Lower leg skin (tissue), 4 donors: ENCODE measurements around the gene HPS6. TPM values are rescaled to one million over a fixed set of nuclear protein-coding genes. Genes with fewer than 3 reads are reported as not detected.

Experiments used
- DNase-seq, 2 donors: peaks; one replicate each; pipeline ENCODE4 v3.0.0-alpha.2; 2019; ENCODE audit warnings: low spot score in 2 of 2
- H3K4me3 ChIP-seq: fragments of 200-600 bp; sonication (generic); 2 replicates; pipeline ENCODE4 v1.5.1; 2017; ENCODE audit warnings: mild to moderate bottlenecking, low read depth; ENCODE audit not compliant: poor library complexity, severe bottlenecking
- POLR2A ChIP-seq, 2 donors: fragments of 450-650 bp; IDR thresholded peaks; one replicate each; pipeline ENCODE4 v1.6.1; 2016 to 2017; ENCODE audit warnings: antibody characterized with exemption in 2 of 2, mild to moderate bottlenecking in 1 of 2, moderate library complexity in 1 of 2
- WGBS, 2 donors: methylation state at CpG; one replicate each; pipeline ENCODE4 v1.1.5; 2018; 5-methylcytosine and 5-hydroxymethylcytosine counted together
- intact Hi-C: fragments of 100-400 bp; cut with DNase I; formaldehyde crosslinking; loops from one replicate; pipeline ENCODE4 v1.15.0; 2023; ENCODE audit warnings: low total_unique reads
- total RNA-seq, 4 donors: library from RNA; depleted of rRNA; stranded (reverse); fragments of >200 nt; gene quantifications; one replicate each; pipeline ENCODE4 v1.1.0, GENCODE V29; 2016
- TF ChIP-seq, protein P1 (sequence below), 3 donors: fragments of 450-650 bp; IDR thresholded peaks; one replicate each; pipeline ENCODE4 v1.5.1; 2016; ENCODE audit warnings: antibody characterized with exemption in 3 of 3, mild to moderate bottlenecking in 3 of 3, moderate library complexity in 2 of 3

Gene HPS6
- total RNA-seq, 4 donors from 2014 or later = 31.2 to 39.2 (median 35.4) TPM

DNA sequence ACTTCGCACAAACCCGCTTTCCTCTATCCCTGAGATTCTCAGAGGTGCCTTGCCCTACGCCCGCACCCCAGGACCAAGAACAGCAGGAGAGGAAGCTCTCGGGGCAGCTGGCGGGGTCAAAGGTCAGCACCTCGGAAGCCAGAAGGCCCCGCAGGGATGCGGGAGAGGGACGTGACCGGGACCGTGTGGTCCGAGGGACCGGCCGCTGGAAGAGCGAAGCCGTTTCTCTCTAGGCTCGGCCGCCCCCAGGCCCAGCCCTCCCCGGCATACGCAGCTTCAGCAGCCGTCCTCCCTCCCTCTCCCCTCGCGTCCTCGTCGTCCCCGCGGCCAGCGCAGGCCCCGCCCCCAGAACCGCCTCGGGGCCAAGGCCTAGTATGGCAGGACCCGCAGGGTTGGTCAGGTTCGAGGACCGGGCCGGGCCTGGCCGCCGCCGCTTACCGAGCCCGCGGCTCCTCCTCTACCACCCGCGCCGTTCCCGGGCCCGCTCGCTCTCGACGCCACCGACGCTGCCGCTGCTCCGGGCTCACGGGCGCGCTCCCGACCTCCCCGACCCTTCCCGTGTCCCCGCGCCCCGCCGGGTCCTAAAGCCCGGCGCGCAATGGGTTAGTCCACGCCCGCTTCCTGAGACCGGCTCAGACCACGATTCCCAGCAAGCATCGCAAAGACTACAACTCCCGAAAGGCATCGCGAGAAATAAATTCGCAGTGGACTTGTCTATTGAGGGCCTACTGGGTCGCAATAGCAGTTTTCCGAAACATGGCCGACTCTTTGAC, 9.3 kb upstream of the HPS6 start, which contains the start of gene ARMH3:
ARMH3 (minus strand) TSS at position 527 of the 773 bp plus-strand sequence. CDS start 16,059 bp downstream, outside the sequence.
- peak; percentile 95 to 97 for DNase-seq
- peak within 1 kb of the TSS; percentile 46 for H3K4me3 ChIP-seq
- WGBS, 2 donors = 0 to 1% methylated on average over 31 to 38 of the region's 79 CpGs
- intact Hi-C loops = no loop called here
- TF ChIP-seq, protein P1, sequence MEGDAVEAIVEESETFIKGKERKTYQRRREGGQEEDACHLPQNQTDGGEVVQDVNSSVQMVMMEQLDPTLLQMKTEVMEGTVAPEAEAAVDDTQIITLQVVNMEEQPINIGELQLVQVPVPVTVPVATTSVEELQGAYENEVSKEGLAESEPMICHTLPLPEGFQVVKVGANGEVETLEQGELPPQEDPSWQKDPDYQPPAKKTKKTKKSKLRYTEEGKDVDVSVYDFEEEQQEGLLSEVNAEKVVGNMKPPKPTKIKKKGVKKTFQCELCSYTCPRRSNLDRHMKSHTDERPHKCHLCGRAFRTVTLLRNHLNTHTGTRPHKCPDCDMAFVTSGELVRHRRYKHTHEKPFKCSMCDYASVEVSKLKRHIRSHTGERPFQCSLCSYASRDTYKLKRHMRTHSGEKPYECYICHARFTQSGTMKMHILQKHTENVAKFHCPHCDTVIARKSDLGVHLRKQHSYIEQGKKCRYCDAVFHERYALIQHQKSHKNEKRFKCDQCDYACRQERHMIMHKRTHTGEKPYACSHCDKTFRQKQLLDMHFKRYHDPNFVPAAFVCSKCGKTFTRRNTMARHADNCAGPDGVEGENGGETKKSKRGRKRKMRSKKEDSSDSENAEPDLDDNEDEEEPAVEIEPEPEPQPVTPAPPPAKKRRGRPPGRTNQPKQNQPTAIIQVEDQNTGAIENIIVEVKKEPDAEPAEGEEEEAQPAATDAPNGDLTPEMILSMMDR (IDR thresholded peaks at IDR 0.05) = no peak
- no peak for TF ChIP-seq POLR2A (IDR thresholded peaks at IDR 0.05)

DNA sequence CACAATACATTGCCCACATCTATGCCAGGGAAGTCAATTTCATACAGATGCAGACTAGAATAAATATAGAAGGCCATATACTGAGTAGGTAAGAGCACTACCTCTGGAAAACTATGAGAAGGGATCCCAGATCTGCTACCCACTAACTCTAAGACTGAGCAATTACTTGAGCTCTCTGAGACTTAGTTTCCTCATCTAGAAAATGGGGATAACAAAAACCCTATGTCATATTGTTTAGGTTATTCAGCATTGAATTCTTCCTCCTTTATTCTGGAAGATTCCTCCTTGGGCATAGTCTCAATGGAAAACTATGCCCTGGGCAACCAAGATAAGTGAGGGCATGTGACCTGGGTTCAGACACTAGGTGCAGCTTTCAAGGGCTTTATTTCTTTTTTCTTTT, 5.2 kb upstream of the HPS6 start:
- TF ChIP-seq, protein P1 (IDR thresholded peaks at IDR 0.05) = no peak
- TF ChIP-seq POLR2A (IDR thresholded peaks at IDR 0.05) = no peak
- no peak for DNase-seq
- no peak overlapping the region for H3K4me3 ChIP-seq
- intact Hi-C loops = no loop called here

DNA sequence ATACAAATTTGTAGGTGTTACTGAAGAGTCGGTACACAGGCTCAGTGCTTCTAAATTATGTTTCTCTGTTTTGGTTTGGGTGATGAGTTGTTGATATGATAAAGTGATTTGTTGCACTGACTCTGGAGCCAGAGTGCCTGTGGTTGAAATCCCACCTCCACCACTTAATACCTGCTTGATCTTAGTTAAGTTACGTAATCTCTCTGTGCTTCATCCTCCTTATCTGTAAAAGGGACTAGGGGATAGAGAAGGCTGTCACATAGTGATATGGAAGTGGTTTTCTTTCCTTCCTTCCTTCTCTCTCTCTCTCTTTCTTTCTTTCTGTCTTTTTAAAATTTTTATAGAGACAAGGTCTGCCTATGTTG, 664 bp upstream of the HPS6 start:
- TF ChIP-seq, protein P1 (IDR thresholded peaks at IDR 0.05) = no peak
- no peak for TF ChIP-seq POLR2A (IDR thresholded peaks at IDR 0.05)
- DNase-seq = no peak
- 78 to 85% methylated on average over 2 of the region's 2 CpGs for WGBS, 2 donors
- intact Hi-C loops = no loop called here
- no peak overlapping the region for H3K4me3 ChIP-seq

DNA sequence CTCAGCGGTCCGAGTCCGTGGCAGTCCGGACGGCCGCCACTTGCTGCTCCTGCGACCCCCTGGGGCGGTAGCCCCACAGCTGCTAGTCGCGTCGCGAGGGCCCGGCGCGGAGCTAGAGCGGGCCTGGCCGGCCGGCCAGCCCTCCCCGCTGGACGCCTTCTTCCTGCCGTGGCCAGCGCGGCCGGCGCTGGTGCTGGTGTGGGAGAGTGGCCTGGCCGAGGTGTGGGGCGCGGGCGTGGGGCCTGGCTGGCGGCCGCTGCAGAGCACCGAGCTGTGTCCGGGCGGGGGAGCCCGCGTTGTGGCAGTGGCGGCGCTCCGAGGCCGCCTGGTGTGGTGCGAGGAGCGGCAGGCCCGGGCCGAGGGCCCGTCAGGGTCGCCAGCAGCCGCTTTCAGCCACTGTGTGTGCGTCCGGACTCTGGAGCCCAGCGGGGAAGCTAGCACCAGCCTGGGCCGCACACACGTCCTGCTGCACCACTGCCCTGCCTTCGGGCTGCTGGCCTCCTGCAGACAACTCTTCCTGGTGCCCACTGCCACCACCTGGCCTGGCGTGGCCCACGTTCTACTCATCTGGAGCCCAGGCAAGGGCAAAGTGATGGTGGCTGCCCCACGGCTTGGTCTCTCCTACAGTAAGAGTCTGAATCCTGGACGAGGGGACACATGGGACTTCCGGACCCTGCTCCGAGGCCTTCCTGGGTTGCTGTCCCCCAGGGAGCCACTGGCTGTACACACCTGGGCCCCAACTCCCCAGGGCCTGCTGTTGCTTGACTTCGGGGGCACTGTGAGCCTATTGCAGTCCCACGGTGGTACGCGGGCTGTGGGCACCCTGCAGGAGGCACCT, 631 bp downstream of the HPS6 start:
- 12 to 29% methylated on average over 14 to 22 of the region's 63 CpGs for WGBS, 2 donors
- DNase-seq = no peak
- peak overlapping the region; percentile 69 for H3K4me3 ChIP-seq
- TF ChIP-seq POLR2A (IDR thresholded peaks at IDR 0.05) = no peak
- TF ChIP-seq, protein P1 (IDR thresholded peaks at IDR 0.05) = no peak
- intact Hi-C loops = no loop called here

DNA sequence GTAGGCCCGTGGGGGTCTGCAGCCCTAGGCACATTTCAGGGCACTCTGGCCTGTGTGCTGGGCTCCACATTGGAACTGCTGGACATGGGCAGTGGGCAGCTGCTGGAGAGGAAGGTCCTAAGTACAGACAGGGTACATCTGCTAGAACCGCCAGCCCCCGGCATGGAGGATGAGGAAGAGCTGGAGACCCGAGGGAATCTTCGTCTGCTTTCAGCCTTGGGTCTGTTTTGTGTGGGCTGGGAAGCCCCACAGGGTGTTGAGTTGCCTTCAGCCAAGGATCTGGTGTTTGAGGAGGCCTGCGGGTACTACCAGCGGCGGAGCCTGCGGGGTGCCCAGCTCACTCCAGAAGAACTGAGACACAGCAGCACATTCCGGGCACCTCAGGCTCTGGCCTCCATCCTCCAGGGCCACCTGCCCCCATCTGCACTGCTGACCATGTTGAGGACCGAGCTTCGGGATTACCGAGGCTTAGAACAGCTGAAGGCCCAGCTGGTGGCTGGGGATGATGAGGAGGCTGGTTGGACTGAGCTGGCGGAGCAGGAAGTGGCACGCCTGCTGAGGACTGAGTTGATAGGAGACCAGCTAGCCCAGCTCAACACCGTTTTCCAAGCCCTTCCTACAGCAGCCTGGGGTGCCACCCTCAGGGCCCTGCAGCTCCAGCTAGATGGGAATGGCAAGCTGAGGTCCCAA, 1.4 kb downstream of the HPS6 start:
- DNase-seq = no peak
- TF ChIP-seq, protein P1 (IDR thresholded peaks at IDR 0.05) = no peak
- TF ChIP-seq POLR2A (IDR thresholded peaks at IDR 0.05) = no peak
- H3K4me3 ChIP-seq = no peak overlapping the region
- WGBS, 2 donors = 68 to 74% methylated on average over 13 to 15 of the region's 16 CpGs
- intact Hi-C loops = no loop called here
